UCSD-AML1 (cell line): ENCODE results near the gene MAST4.

Source experiments
- DNase-seq: peaks from one replicate; lab custom pipeline; 2025; ENCODE audit not compliant: unreplicated experiment; lab: John Stamatoyannopoulos, UW

MAST4 gene

GRCh38 chr5:67009028-67009427, 412.8 kb downstream of the MAST4 start:
- no peak for DNase-seq

GRCh38 chr5:67010684-67011409, 414.7 kb downstream of the MAST4 start:
- peak; percentile 48 for DNase-seq

GRCh38 chr5:67011422-67011821, 415.2 kb downstream of the MAST4 start:
- no peak for DNase-seq

- DNase-seq, result no peak
Observed at GRCh38 chr5:67012171-67012570, 416.0 kb downstream of the MAST4 start.

- DNase-seq, result no peak
Observed at GRCh38 chr5:67013719-67014118, 417.5 kb downstream of the MAST4 start.

GRCh38 chr5:67014191-67014590, 418.0 kb downstream of the MAST4 start:
- DNase-seq, result no peak

GRCh38 chr5:67014957-67015400, 418.8 kb downstream of the MAST4 start:
- DNase-seq, result no peak

GRCh38 chr5:67015541-67016191, 419.5 kb downstream of the MAST4 start:
- DNase-seq, result no peak

GRCh38 chr5:67019065-67019845, 423.1 kb downstream of the MAST4 start:
- DNase-seq, result no peak

GRCh38 chr5:67020096-67020615, 424.0 kb downstream of the MAST4 start:
- no peak for DNase-seq

- no peak for DNase-seq
Observed at GRCh38 chr5:67021031-67021430, 424.8 kb downstream of the MAST4 start.

GRCh38 chr5:67021521-67021920, 425.3 kb downstream of the MAST4 start:
- no peak for DNase-seq

GRCh38 chr5:67021962-67022361, 425.8 kb downstream of the MAST4 start:
- DNase-seq, result no peak

- no peak for DNase-seq
Observed at GRCh38 chr5:67025457-67025856, 429.3 kb downstream of the MAST4 start.

- DNase-seq, result no peak
Observed at GRCh38 chr5:67026278-67026677, 430.1 kb downstream of the MAST4 start.

GRCh38 chr5:67027171-67027570, 431.0 kb downstream of the MAST4 start:
- DNase-seq, result no peak

GRCh38 chr5:67028371-67028770, 432.2 kb downstream of the MAST4 start:
- no peak for DNase-seq

- DNase-seq, result no peak
Observed at GRCh38 chr5:67028941-67029340, 432.7 kb downstream of the MAST4 start.

GRCh38 chr5:67029481-67029880, 433.3 kb downstream of the MAST4 start:
- no peak for DNase-seq

- no peak for DNase-seq
Observed at GRCh38 chr5:67030289-67031056, 434.3 kb downstream of the MAST4 start.

- no peak for DNase-seq
Observed at GRCh38 chr5:67031057-67031443, 434.9 kb downstream of the MAST4 start.
